H1 (cell line): Measurements from ENCODE around the gene TSR3. TPM values are rescaled to one million over a fixed set of nuclear protein-coding genes. Genes with fewer than 3 reads are reported as not detected.

ENCODE experiments used
- CTCF ChIA-PET: fragments of 300-600 bp; sonication (Branson Sonifier 250); formaldehyde crosslinking; loops from one replicate; lab custom pipeline; 2021; ENCODE audit not compliant: partially characterized antibody; lab: Charles Lee
- POLR2A ChIA-PET: fragments of 300-600 bp; sonication (Branson Sonifier 250); formaldehyde crosslinking; loops from one replicate; lab custom pipeline; 2021; ENCODE audit warnings: inconsistent platforms; ENCODE audit not compliant: partially characterized antibody; lab: Charles Lee
- DNase-seq, 2 experiments: peaks; one replicate each; pipeline versions ENCODE4 v3.0.0 to v3.0.0-alpha.2; 2010 to 2022; ENCODE audit warnings: low spot score in 2 of 2, low read depth in 1 of 2, mixed read lengths in 1 of 2
- FAIRE-seq: peaks from 2 replicates; lab custom pipeline; 2011; peaks lifted over from hg19 to GRCh38; lab: Jason Lieb, UNC
- H2AFZ ChIP-seq: 2 replicates; pipeline ENCODE4 v1.8.1; 2012; ENCODE audit warnings: low read length, inconsistent platforms
- H2AK5ac ChIP-seq: 2 replicates; pipeline ENCODE4 v1.6.1; 2013; ENCODE audit warnings: low read depth, low read length
- H2BK120ac ChIP-seq: replicated peaks from 2 replicates; pipeline ENCODE3; 2013; ENCODE audit warnings: low read depth, low read length, inconsistent platforms
- H2BK12ac ChIP-seq: 2 replicates; pipeline ENCODE4 v1.6.1; 2013; ENCODE audit warnings: low read depth, low read length
- H2BK15ac ChIP-seq: 2 replicates; pipeline ENCODE4 v1.6.1; 2013; ENCODE audit warnings: low read length
- H2BK20ac ChIP-seq: 2 replicates; pipeline ENCODE4 v1.6.1; 2013; ENCODE audit warnings: low read length
- H2BK5ac ChIP-seq: 2 replicates; pipeline ENCODE4 v1.6.1; 2013; ENCODE audit warnings: low read depth, low read length
- H3K14ac ChIP-seq: 2 replicates; pipeline ENCODE4 v1.6.1; 2013; ENCODE audit warnings: inconsistent platforms; ENCODE audit not compliant: insufficient read length
- H3K18ac ChIP-seq: 2 replicates; pipeline ENCODE4 v1.6.1; 2013; ENCODE audit warnings: low read length; ENCODE audit errors: extremely low read depth
- H3K23ac ChIP-seq: 2 replicates; pipeline ENCODE4 v1.6.1; 2013; ENCODE audit warnings: inconsistent platforms; ENCODE audit not compliant: insufficient read length
- H3K23me2 ChIP-seq: 2 replicates; pipeline ENCODE4 v1.6.1; 2013; ENCODE audit warnings: low read depth, low read length
- H3K27ac ChIP-seq: 2 replicates; pipeline ENCODE4 v1.6.1; 2011; ENCODE audit warnings: low read depth, low read length, inconsistent platforms
- H3K27me3 ChIP-seq, 4 experiments: replicated peaks in 1 of 4; 1 replicate in 1 of 4; 2 replicates in 3 of 4; pipeline versions ENCODE4 v1.6.1 to v1.8.1; 2011 to 2013; ENCODE audit warnings: low read length in 3 of 4, mild to moderate bottlenecking in 3 of 4, inconsistent platforms in 2 of 4, mixed read lengths in 2 of 4, moderate library complexity in 1 of 4; ENCODE audit not compliant: control insufficient read depth in 3 of 4, insufficient read depth in 3 of 4; ENCODE audit errors: extremely low read depth in 1 of 4
- H3K36me3 ChIP-seq, 4 experiments: 2 replicates each; pipeline versions ENCODE4 v1.6.1 to v1.8.1; 2011 to 2013; ENCODE audit warnings: mild to moderate bottlenecking in 4 of 4, low read length in 3 of 4, moderate library complexity in 2 of 4, control low read depth in 1 of 4, inconsistent platforms in 1 of 4; ENCODE audit not compliant: insufficient read depth in 4 of 4, control insufficient read depth in 2 of 4
- H3K4ac ChIP-seq: replicated peaks from 2 replicates; pipeline ENCODE3; 2013; ENCODE audit warnings: low read length, low read depth, mixed read lengths, inconsistent platforms; ENCODE audit not compliant: insufficient read length
- H3K4me1 ChIP-seq, 4 experiments: replicated peaks in 1 of 4; 1 replicate in 1 of 4; 2 replicates in 3 of 4; pipeline versions ENCODE4 v1.6.1 to v1.8.1; 2011 to 2013; ENCODE audit warnings: low read length in 3 of 4, inconsistent platforms in 2 of 4, mixed read lengths in 1 of 4; ENCODE audit not compliant: insufficient read depth in 4 of 4, control insufficient read depth in 3 of 4
- H3K4me2 ChIP-seq, 2 experiments: 2 replicates each; pipeline versions ENCODE4 v1.6.1 to v1.8.1; 2011 to 2013; ENCODE audit warnings: low read depth in 2 of 2, low read length in 2 of 2, control low read depth in 1 of 2, inconsistent platforms in 1 of 2, mild to moderate bottlenecking in 1 of 2; ENCODE audit not compliant: insufficient read depth in 1 of 2
- H3K4me3 ChIP-seq, 4 experiments: fragments of 200-600, 300-600 bp in 1 of 4; sonication (generic), shearing (Covaris generic), sonication (Bioruptor Twin) in 1 of 4; 2 replicates each; pipeline versions ENCODE4 v1.5.1 to v1.8.1; 2011 to 2016; ENCODE audit warnings: low read length in 4 of 4, low read depth in 3 of 4, control low read depth in 2 of 4, inconsistent platforms in 2 of 4, mild to moderate bottlenecking in 2 of 4, mixed read lengths in 1 of 4, moderate library complexity in 1 of 4; ENCODE audit not compliant: insufficient read depth in 2 of 4; ENCODE audit errors: extremely low read depth in 1 of 4
- H3K56ac ChIP-seq: replicated peaks from 2 replicates; pipeline ENCODE3; 2013; ENCODE audit warnings: low read depth, mild to moderate bottlenecking, mixed read lengths, low read length, inconsistent platforms; ENCODE audit not compliant: insufficient read length
- H3K79me1 ChIP-seq: 2 replicates; pipeline ENCODE4 v1.6.1; 2013; ENCODE audit warnings: low read depth, low read length, control low read depth
- H3K79me2 ChIP-seq, 2 experiments: 2 replicates each; pipeline versions ENCODE4 v1.6.1 to v1.8.1; 2012 to 2013; ENCODE audit warnings: low read length in 2 of 2, mild to moderate bottlenecking in 2 of 2, inconsistent platforms in 1 of 2; ENCODE audit not compliant: insufficient read depth in 2 of 2, control insufficient read depth in 1 of 2
- H3K9ac ChIP-seq, 4 experiments: replicated peaks in 1 of 4; 1 replicate in 1 of 4; 2 replicates in 3 of 4; pipeline versions ENCODE4 v1.6.1 to v1.8.1; 2011 to 2013; ENCODE audit warnings: low read depth in 3 of 4, low read length in 3 of 4, control low read depth in 2 of 4, mild to moderate bottlenecking in 2 of 4, moderate library complexity in 2 of 4, inconsistent platforms in 1 of 4; ENCODE audit errors: extremely low read depth in 1 of 4
- H3K9me3 ChIP-seq, 2 experiments: 2 replicates each; pipeline versions ENCODE4 v1.6.1 to v1.8.1; 2012 to 2013; ENCODE audit warnings: mild to moderate bottlenecking in 2 of 2, moderate library complexity in 2 of 2, control low read depth in 1 of 2, inconsistent platforms in 1 of 2, low read depth in 1 of 2, low read length in 1 of 2, mixed read lengths in 1 of 2; ENCODE audit not compliant: insufficient read depth in 2 of 2
- H4K20me1 ChIP-seq, 2 experiments: replicated peaks in 1 of 2; 2 replicates each; pipeline versions ENCODE3 to v1.8.1; 2011 to 2013; ENCODE audit warnings: inconsistent platforms in 2 of 2, low read length in 2 of 2, mild to moderate bottlenecking in 1 of 2; ENCODE audit not compliant: insufficient read depth in 2 of 2, control insufficient read depth in 1 of 2
- H4K5ac ChIP-seq: 2 replicates; pipeline ENCODE4 v1.6.1; 2013; ENCODE audit warnings: low read length, low read depth, mixed read lengths, inconsistent platforms; ENCODE audit not compliant: insufficient read length
- H4K8ac ChIP-seq: 2 replicates; pipeline ENCODE4 v1.8.0; 2013; ENCODE audit warnings: mild to moderate bottlenecking, moderate library complexity, low read length, inconsistent platforms; ENCODE audit not compliant: insufficient read depth; ENCODE audit errors: extremely low read depth
- H4K91ac ChIP-seq: replicated peaks from 2 replicates; pipeline ENCODE3; 2013; ENCODE audit warnings: low read length, mixed read lengths, inconsistent platforms; ENCODE audit not compliant: insufficient read length
- WGBS, 2 experiments: shearing (Covaris generic) in 1 of 2; methylation state at CpG; one replicate each; pipeline versions ENCODE4 v1.1.6 to v1.1.7; 2013 to 2015; ENCODE audit warnings: low lambda C conversion rate in 2 of 2, mixed read lengths in 2 of 2, inconsistent platforms in 1 of 2, low coverage in 1 of 2, missing lambda C conversion rate in 1 of 2; ENCODE audit not compliant: insufficient replicate concordance in 2 of 2, insufficient coverage in 1 of 2, insufficient read length in 1 of 2; ENCODE audit errors: extremely low coverage in 1 of 2, missing lambda C conversion rate in 1 of 2; 5-methylcytosine and 5-hydroxymethylcytosine counted together
- polyA plus RNA-seq, 7 experiments: library from polyadenylated mRNA; depleted of rRNA in 3 of 7; stranded (reverse) in 5 of 7; unstranded in 2 of 7; fragments of >200 nt in 5 of 7; fragments of 200-250 nt in 2 of 7; gene quantifications; 1 replicate in 5 of 7; 2 replicates in 1 of 7; 4 replicates in 1 of 7; pipeline versions ENCODE4 v1.2.1 to v1.2.3, GENCODE V29; 2011 to 2013; ENCODE audit warnings: missing spikeins in 2 of 7, mixed read lengths in 2 of 7
- total RNA-seq: library from RNA; stranded (reverse); fragmentation: NEBNext Ultra II Directional; extraction: Animal tissue kit (Norgen Biotek cat#: 25700); gene quantifications from 2 replicates; pipeline ENCODE4 v1.2.1, GENCODE V29; 2021

Gene TSR3
- total and polyA plus RNA-seq, 2 of the 8 experiments (the other 6 are each of a cell fraction or from before 2014, with no cell fraction given), result 43.1 to 52.3 TPM

GRCh38 chr16:1299868-1300203 is 51.8 kb downstream of the TSR3 start:
- Histone ChIP-seq H3K18ac (no peak overlapping the region), H2AK5ac (no peak overlapping the region), H4K5ac (no peak overlapping the region), H2BK20ac (no peak overlapping the region), H3K9ac (no peak overlapping the region), H2BK5ac (no peak overlapping the region), H3K23ac (no peak overlapping the region), H2BK12ac (no peak overlapping the region), H3K27me3 (no peaks in the 10 kb centered on the region), H3K4me3 (no peak overlapping the region), H3K4me2 (no peak overlapping the region), H3K27ac (no peak overlapping the region), H3K79me2 (no peaks in the 10 kb centered on the region), H3K14ac (no peak overlapping the region), H4K20me1 (no peaks in the 10 kb centered on the region), H4K91ac (no peak overlapping the region), H3K56ac (no peak overlapping the region), H2BK120ac (no peak overlapping the region), H4K8ac (no peak overlapping the region; the same call in 1 of the 2 replicates), H3K23me2 (peaks cover 2% of the 10 kb centered on the region; the same call in 1 of the 2 replicates), H3K36me3 (no peaks in the 10 kb centered on the region), H3K4me1 (peaks cover 0 to 18% (median 12%) of the 10 kb centered on the region in 4 experiments; a peak in 6 of 7 replicates), H3K4ac (no peak overlapping the region), H3K79me1 (no peaks in the 10 kb centered on the region; the same call in 1 of the 2 replicates), H2BK15ac (no peak overlapping the region), H3K9me3 (no peaks in the 10 kb centered on the region), H2AFZ (no peak overlapping the region)
- ChIA-PET CTCF (interaction anchor here (0.7 to 3.3 kb wide), 15 partner anchors 10 to 197 kb away, joined by 3 to 35 read pairs (median 4); no protein-coding TSS in a partner anchor), POLR2A (interaction anchor here (0.8 to 3.3 kb wide), 3 partner anchors 9 to 12 kb away, joined by 3 to 18 read pairs (median 13); partner anchors contain the start of gene UBE2I)
- FAIRE-seq (no peak), DNase-seq (no peak)
- 81% methylated on average over 12 of the region's 12 CpGs; no CpG with 5 or more reads in 1 of the 2 experiments for WGBS, 2 experiments
